K562 (cell line): ENCODE measurements around the gene RAB31. TPM values are rescaled to one million over a fixed set of nuclear protein-coding genes. Genes with fewer than 3 reads are reported as not detected.

ENCODE experiments used
- ARID2 ChIP-seq: fragments of 450-650 bp; IDR thresholded peaks from 2 replicates; pipeline ENCODE4 v1.6.1; 2017; ENCODE audit warnings: antibody characterized with exemption, mild to moderate bottlenecking
- CTCFL ChIP-seq: IDR thresholded peaks from 2 replicates; pipeline ENCODE4 v1.6.1; 2011; ENCODE audit warnings: borderline replicate concordance, low read depth, mild to moderate bottlenecking, moderate library complexity, low read length; ENCODE audit not compliant: insufficient read depth, poor library complexity, severe bottlenecking
- DACH1 ChIP-seq: fragments of 450-650 bp; IDR thresholded peaks from 2 replicates; pipeline ENCODE4 v1.6.1; 2018; ENCODE audit not compliant: partially characterized antibody
- KDM5B ChIP-seq: fragments of 200-600 bp; sonication (generic); IDR thresholded peaks from 2 replicates; pipeline ENCODE4 v1.6.1; 2012; ENCODE audit warnings: low read depth, mild to moderate bottlenecking, moderate library complexity, low read length, control low read depth, inconsistent platforms; ENCODE audit not compliant: insufficient replicate concordance
- NR4A1 ChIP-seq, 2 experiments: fragments of 250-450 bp in 1 of 2; fragments of 450-650 bp in 1 of 2; sonication (Bioruptor Pico) in 1 of 2; IDR thresholded peaks; 2 replicates each; pipeline versions ENCODE4 v1.4.0 to v1.6.1; 2016 to 2020; ENCODE audit warnings: mild to moderate bottlenecking in 2 of 2, missing compliant biosample characterization in 1 of 2, missing genetic modification characterization in 1 of 2, moderate library complexity in 1 of 2
- PHF20 ChIP-seq: fragments of 450-650 bp; IDR thresholded peaks from 2 replicates; pipeline ENCODE4 v1.6.1; 2018; ENCODE audit not compliant: partially characterized antibody
- POLR2AphosphoS5 ChIP-seq: IDR thresholded peaks from 2 replicates; pipeline ENCODE4 v1.6.1; 2011; ENCODE audit warnings: mild to moderate bottlenecking, low read depth, low read length, moderate library complexity; ENCODE audit not compliant: control insufficient read depth, insufficient read depth
- ZNF407 ChIP-seq: fragments of 450-650 bp; IDR thresholded peaks from 2 replicates; pipeline ENCODE4 v1.6.1; 2016; ENCODE audit warnings: low read depth
- ZNF431 ChIP-seq: sonication (generic); formaldehyde crosslinking; IDR thresholded peaks from 2 replicates; pipeline ENCODE4 v1.8.0; 2022; ENCODE audit warnings: mild to moderate bottlenecking, missing genetic modification reagents
- polyA plus RNA-seq, 8 experiments: library from polyadenylated mRNA; depleted of rRNA in 4 of 8; stranded (reverse) in 5 of 8; unstranded in 3 of 8; fragments of >200 nt; fragmentation: Nextera tagmentation in 2 of 8; fragmentation: Illumina TruSeq in 1 of 8; extraction: Ambion mirVana in 2 of 8; extraction: Trizol in 1 of 8; gene quantifications; 2 replicates each; pipeline versions ENCODE4 v1.2.1 to v1.2.3, GENCODE V29; 2011 to 2014; ENCODE audit warnings: inconsistent platforms in 1 of 8, missing spikeins in 1 of 8
- total RNA-seq, 7 experiments: library from RNA; depleted of rRNA in 6 of 7; stranded (reverse); fragments of >200 nt in 6 of 7; fragmentation: Illumina TruSeq in 2 of 7; extraction: Trizol in 2 of 7; gene quantifications; 2 replicates each; pipeline versions ENCODE4 v1.2.1 to v1.2.3, GENCODE V29; 2011 to 2021; ENCODE audit warnings: low replicate concordance in 1 of 7
- TF ChIP-seq, protein P1 (sequence below): sonication (generic); formaldehyde crosslinking; IDR thresholded peaks from 2 replicates; pipeline ENCODE4 v1.8.0; 2023; ENCODE audit warnings: mild to moderate bottlenecking, missing genetic modification reagents
- TF ChIP-seq, protein P2 (sequence below): sonication (generic); formaldehyde crosslinking; IDR thresholded peaks from 2 replicates; pipeline ENCODE4 v1.9.0; 2022; ENCODE audit warnings: mild to moderate bottlenecking, missing genetic modification reagents

RAB31 gene
- total and polyA plus RNA-seq, 9 of the 15 experiments (the other 6 are each of a cell fraction or from before 2014, with no cell fraction given): 20.7 to 70.4 (median 41.3) TPM

DNA sequence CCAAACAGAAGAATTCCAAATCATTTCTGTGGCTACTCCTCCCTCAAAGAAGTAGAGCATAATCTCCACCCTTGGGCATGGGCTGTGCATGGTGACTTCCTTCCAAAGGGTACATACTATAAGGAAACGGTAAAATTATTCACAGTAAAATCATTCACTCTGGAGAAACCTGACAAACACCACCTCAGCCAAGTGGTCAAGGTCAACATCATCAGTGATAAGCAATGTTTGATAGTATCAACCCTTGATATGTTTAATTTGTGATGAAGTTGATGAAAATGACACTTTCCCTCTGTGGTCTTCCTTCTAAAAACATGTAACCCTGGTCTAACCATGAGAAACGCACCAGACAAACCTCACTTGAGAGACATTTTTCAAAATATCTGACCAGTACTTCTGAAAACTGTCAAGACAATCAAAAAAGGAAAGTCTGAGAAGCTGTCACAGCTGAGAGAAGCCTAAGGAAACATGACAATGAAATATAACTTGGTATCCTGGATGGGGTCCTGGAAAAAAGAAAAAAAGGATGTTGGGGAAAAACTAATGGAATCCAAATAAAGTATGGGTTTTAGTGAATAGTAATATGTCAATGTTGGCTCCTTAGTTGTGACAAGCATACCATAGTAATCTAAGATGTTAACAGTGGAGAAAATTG lies 168.2 kb downstream of the RAB31 start (continued):
- TF ChIP-seq ZNF407: peak; percentile 16; the same call in 1 of the 2 replicates
- no peak for TF ChIP-seq NR4A1 (CRISPR knock-in tag; IDR thresholded peaks at IDR 0.05)
- peak; percentile 50; the same call in 1 of the 2 replicates for TF ChIP-seq NR4A1 (tag; IDR thresholded peaks at IDR 0.05)
- TF ChIP-seq, protein P1, sequence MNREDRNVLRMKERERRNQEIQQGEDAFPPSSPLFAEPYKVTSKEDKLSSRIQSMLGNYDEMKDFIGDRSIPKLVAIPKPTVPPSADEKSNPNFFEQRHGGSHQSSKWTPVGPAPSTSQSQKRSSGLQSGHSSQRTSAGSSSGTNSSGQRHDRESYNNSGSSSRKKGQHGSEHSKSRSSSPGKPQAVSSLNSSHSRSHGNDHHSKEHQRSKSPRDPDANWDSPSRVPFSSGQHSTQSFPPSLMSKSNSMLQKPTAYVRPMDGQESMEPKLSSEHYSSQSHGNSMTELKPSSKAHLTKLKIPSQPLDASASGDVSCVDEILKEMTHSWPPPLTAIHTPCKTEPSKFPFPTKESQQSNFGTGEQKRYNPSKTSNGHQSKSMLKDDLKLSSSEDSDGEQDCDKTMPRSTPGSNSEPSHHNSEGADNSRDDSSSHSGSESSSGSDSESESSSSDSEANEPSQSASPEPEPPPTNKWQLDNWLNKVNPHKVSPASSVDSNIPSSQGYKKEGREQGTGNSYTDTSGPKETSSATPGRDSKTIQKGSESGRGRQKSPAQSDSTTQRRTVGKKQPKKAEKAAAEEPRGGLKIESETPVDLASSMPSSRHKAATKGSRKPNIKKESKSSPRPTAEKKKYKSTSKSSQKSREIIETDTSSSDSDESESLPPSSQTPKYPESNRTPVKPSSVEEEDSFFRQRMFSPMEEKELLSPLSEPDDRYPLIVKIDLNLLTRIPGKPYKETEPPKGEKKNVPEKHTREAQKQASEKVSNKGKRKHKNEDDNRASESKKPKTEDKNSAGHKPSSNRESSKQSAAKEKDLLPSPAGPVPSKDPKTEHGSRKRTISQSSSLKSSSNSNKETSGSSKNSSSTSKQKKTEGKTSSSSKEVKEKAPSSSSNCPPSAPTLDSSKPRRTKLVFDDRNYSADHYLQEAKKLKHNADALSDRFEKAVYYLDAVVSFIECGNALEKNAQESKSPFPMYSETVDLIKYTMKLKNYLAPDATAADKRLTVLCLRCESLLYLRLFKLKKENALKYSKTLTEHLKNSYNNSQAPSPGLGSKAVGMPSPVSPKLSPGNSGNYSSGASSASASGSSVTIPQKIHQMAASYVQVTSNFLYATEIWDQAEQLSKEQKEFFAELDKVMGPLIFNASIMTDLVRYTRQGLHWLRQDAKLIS (CRISPR knock-in tag): no peak
- TF ChIP-seq, protein P2, sequence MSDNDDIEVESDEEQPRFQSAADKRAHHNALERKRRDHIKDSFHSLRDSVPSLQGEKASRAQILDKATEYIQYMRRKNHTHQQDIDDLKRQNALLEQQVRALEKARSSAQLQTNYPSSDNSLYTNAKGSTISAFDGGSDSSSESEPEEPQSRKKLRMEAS (CRISPR knock-in tag): no peak
- TF ChIP-seq CTCFL: no peak
- no peak for TF ChIP-seq POLR2AphosphoS5
- no peak for TF ChIP-seq ZNF431 (CRISPR knock-in tag)
- TF ChIP-seq ARID2: no peak
- TF ChIP-seq KDM5B: peak; percentile 39
- no peak for TF ChIP-seq DACH1
- TF ChIP-seq PHF20: no peak
